Stomach (tissue), 4 donors: ENCODE results near the gene FOSB.

ENCODE experiments used
- POLR2A ChIP-seq, 4 donors: fragments of 450-650 bp; IDR thresholded peaks; one replicate each; pipeline ENCODE4 v1.6.1; 2016; ENCODE audit warnings: antibody characterized with exemption in 4 of 4, control low read depth in 2 of 4, mild to moderate bottlenecking in 1 of 4, moderate library complexity in 1 of 4
- TF ChIP-seq, protein P1 (sequence below), 7 experiments: fragments of 450-650 bp in 4 of 7; fragments of 200-600 bp in 3 of 7; sonication (generic) in 3 of 7; IDR thresholded peaks; one replicate each; pipeline ENCODE4 v1.5.1; 2016 to 2019; ENCODE audit warnings: antibody characterized with exemption in 7 of 7, control low read depth in 2 of 7, mild to moderate bottlenecking in 1 of 7

DNA sequence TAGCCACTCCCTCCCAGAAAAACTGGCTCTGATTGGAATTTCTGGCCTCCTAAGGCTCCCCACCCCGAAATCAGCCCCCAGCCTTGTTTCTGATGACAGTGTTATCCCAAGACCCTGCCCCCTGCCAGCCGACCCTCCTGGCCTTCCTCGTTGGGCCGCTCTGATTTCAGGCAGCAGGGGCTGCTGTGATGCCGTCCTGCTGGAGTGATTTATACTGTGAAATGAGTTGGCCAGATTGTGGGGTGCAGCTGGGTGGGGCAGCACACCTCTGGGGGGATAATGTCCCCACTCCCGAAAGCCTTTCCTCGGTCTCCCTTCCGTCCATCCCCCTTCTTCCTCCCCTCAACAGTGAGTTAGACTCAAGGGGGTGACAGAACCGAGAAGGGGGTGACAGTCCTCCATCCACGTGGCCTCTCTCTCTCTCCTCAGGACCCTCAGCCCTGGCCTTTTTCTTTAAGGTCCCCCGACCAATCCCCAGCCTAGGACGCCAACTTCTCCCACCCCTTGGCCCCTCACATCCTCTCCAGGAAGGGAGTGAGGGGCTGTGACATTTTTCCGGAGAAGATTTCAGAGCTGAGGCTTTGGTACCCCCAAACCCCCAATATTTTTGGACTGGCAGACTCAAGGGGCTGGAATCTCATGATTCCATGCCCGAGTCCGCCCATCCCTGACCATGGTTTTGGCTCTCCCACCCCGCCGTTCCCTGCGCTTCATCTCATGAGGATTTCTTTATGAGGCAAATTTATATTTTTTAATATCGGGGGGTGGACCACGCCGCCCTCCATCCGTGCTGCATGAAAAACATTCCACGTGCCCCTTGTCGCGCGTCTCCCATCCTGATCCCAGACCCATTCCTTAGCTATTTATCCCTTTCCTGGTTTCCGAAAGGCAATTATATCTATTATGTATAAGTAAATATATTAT lies 6.1 kb downstream of the FOSB start:
- TF ChIP-seq, protein P1, sequence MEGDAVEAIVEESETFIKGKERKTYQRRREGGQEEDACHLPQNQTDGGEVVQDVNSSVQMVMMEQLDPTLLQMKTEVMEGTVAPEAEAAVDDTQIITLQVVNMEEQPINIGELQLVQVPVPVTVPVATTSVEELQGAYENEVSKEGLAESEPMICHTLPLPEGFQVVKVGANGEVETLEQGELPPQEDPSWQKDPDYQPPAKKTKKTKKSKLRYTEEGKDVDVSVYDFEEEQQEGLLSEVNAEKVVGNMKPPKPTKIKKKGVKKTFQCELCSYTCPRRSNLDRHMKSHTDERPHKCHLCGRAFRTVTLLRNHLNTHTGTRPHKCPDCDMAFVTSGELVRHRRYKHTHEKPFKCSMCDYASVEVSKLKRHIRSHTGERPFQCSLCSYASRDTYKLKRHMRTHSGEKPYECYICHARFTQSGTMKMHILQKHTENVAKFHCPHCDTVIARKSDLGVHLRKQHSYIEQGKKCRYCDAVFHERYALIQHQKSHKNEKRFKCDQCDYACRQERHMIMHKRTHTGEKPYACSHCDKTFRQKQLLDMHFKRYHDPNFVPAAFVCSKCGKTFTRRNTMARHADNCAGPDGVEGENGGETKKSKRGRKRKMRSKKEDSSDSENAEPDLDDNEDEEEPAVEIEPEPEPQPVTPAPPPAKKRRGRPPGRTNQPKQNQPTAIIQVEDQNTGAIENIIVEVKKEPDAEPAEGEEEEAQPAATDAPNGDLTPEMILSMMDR (IDR thresholded peaks at IDR 0.05) = no peak
- TF ChIP-seq POLR2A (IDR thresholded peaks at IDR 0.05) = no peak
